Measurements from ENCODE around the gene WWC1. TPM values are rescaled to one million over a fixed set of nuclear protein-coding genes. Genes with fewer than 3 reads are reported as not detected.

The WWC1 gene
- total RNA-seq, 1 experiment from 2014 or later: 38.3 TPM

GRCh38 chr5:168315416-168316138 is 24.1 kb downstream of the WWC1 start:
- no peak for DNase-seq
- no peaks in the 10 kb centered on the region for H3K27me3 ChIP-seq

GRCh38 chr5:168316139-168316578 is 24.7 kb downstream of the WWC1 start:
- H3K27me3 ChIP-seq: no peaks in the 10 kb centered on the region
- no peaks in the 10 kb centered on the region for H3K9me3 ChIP-seq
- H3K36me3 ChIP-seq: peaks cover 4% of the 10 kb centered on the region; the same call in 1 of the 2 replicates
- H3K4me3 ChIP-seq: no peak overlapping the region
- DNase-seq: no peak

More at GRCh38 chr5:168315416-168316138, 24.1 kb downstream of the WWC1 start:
- H3K4me3 ChIP-seq: no peak overlapping the region
- H3K36me3 ChIP-seq: peaks cover 4% of the 10 kb centered on the region; the same call in 1 of the 2 replicates
- no peaks in the 10 kb centered on the region for H3K9me3 ChIP-seq

- H3K9me3 ChIP-seq: no peaks in the 10 kb centered on the region
- no peak overlapping the region for H3K4me3 ChIP-seq
- DNase-seq: peak; percentile 64
- H3K36me3 ChIP-seq: peaks cover 4% of the 10 kb centered on the region; the same call in 1 of the 2 replicates
- H3K27me3 ChIP-seq: no peaks in the 10 kb centered on the region
These were observed 25.7 kb downstream of the WWC1 start for GRCh38 chr5:168317096-168317520.

GRCh38 chr5:168317521-168318147 is 26.2 kb downstream of the WWC1 start:
- peak; percentile 71 for DNase-seq

GRCh38 chr5:168318240-168318639 is 26.8 kb downstream of the WWC1 start:
- Histone ChIP-seq H3K36me3 (peaks cover 4% of the 10 kb centered on the region; the same call in 1 of the 2 replicates), H3K4me3 (no peak overlapping the region), H3K9me3 (no peaks in the 10 kb centered on the region), H3K27me3 (no peaks in the 10 kb centered on the region)
- no peak for DNase-seq

More at GRCh38 chr5:168317521-168318147, 26.2 kb downstream of the WWC1 start:
- H3K4me3 ChIP-seq: no peak overlapping the region
- no peaks in the 10 kb centered on the region for H3K9me3 ChIP-seq
- no peaks in the 10 kb centered on the region for H3K27me3 ChIP-seq
- peaks cover 4% of the 10 kb centered on the region; the same call in 1 of the 2 replicates for H3K36me3 ChIP-seq

GRCh38 chr5:168319774-168320173 is 28.3 kb downstream of the WWC1 start:
- no peak for DNase-seq
- H3K27me3 ChIP-seq: no peaks in the 10 kb centered on the region
- no peak overlapping the region for H3K4me3 ChIP-seq
- peaks cover 4% of the 10 kb centered on the region; the same call in 1 of the 2 replicates for H3K36me3 ChIP-seq
- no peaks in the 10 kb centered on the region for H3K9me3 ChIP-seq

- no peak for DNase-seq
- no peaks in the 10 kb centered on the region for H3K9me3 ChIP-seq
- no peak overlapping the region for H3K4me3 ChIP-seq
- no peaks in the 10 kb centered on the region for H3K27me3 ChIP-seq
- peaks cover 4% of the 10 kb centered on the region; the same call in 1 of the 2 replicates for H3K36me3 ChIP-seq
These were observed 29.4 kb downstream of the WWC1 start for GRCh38 chr5:168320805-168321204.

- no peak overlapping the region for H3K4me3 ChIP-seq
- H3K27me3 ChIP-seq: no peaks in the 10 kb centered on the region
- DNase-seq: peak; percentile 73
- no peaks in the 10 kb centered on the region for H3K9me3 ChIP-seq
- H3K36me3 ChIP-seq: no peaks in the 10 kb centered on the region
These were observed 33.6 kb downstream of the WWC1 start for GRCh38 chr5:168324859-168325630.

GRCh38 chr5:168327019-168327421 is 35.6 kb downstream of the WWC1 start:
- Histone ChIP-seq H3K9me3 (no peaks in the 10 kb centered on the region), H3K36me3 (no peaks in the 10 kb centered on the region), H3K27me3 (no peaks in the 10 kb centered on the region), H3K4me3 (no peak overlapping the region)
- peak; percentile 49 for DNase-seq

- Histone ChIP-seq H3K27me3 (no peaks in the 10 kb centered on the region), H3K36me3 (no peaks in the 10 kb centered on the region)
- no peak for DNase-seq
These were observed 36.0 kb downstream of the WWC1 start for GRCh38 chr5:168327451-168327850.

GRCh38 chr5:168327994-168328393 is 36.5 kb downstream of the WWC1 start:
- H3K9me3 ChIP-seq: no peaks in the 10 kb centered on the region
- no peak overlapping the region for H3K4me3 ChIP-seq
- DNase-seq: peak; percentile 43
- no peaks in the 10 kb centered on the region for H3K36me3 ChIP-seq
- no peaks in the 10 kb centered on the region for H3K27me3 ChIP-seq

More at GRCh38 chr5:168327451-168327850, 36.0 kb downstream of the WWC1 start:
- H3K9me3 ChIP-seq: no peaks in the 10 kb centered on the region
- no peak overlapping the region for H3K4me3 ChIP-seq

GRCh38 chr5:168328814-168329213 is 37.4 kb downstream of the WWC1 start:
- no peak overlapping the region for H3K4me3 ChIP-seq
- no peaks in the 10 kb centered on the region for H3K27me3 ChIP-seq
- no peak for DNase-seq

GRCh38 chr5:168329302-168329701 is 37.9 kb downstream of the WWC1 start:
- Histone ChIP-seq H3K36me3 (no peaks in the 10 kb centered on the region), H3K9me3 (no peaks in the 10 kb centered on the region), H3K27me3 (no peaks in the 10 kb centered on the region), H3K4me3 (no peak overlapping the region)
- DNase-seq: no peak

More at GRCh38 chr5:168328814-168329213, 37.4 kb downstream of the WWC1 start:
- Histone ChIP-seq H3K9me3 (no peaks in the 10 kb centered on the region), H3K36me3 (no peaks in the 10 kb centered on the region)

GRCh38 chr5:168332042-168332441 is 40.6 kb downstream of the WWC1 start:
- DNase-seq: no peak
- H3K36me3 ChIP-seq: no peaks in the 10 kb centered on the region
- no peaks in the 10 kb centered on the region for H3K27me3 ChIP-seq
- H3K9me3 ChIP-seq: no peaks in the 10 kb centered on the region
- no peak overlapping the region for H3K4me3 ChIP-seq

- Histone ChIP-seq H3K9me3 (no peaks in the 10 kb centered on the region), H3K36me3 (no peaks in the 10 kb centered on the region), H3K27me3 (no peaks in the 10 kb centered on the region), H3K4me3 (no peak overlapping the region)
- DNase-seq: no peak
These were observed 42.8 kb downstream of the WWC1 start for GRCh38 chr5:168334280-168334679.

- DNase-seq: peak; percentile 28
- H3K27me3 ChIP-seq: no peaks in the 10 kb centered on the region
- H3K36me3 ChIP-seq: no peaks in the 10 kb centered on the region
- no peak overlapping the region for H3K4me3 ChIP-seq
- no peaks in the 10 kb centered on the region for H3K9me3 ChIP-seq
These were observed 43.2 kb downstream of the WWC1 start for GRCh38 chr5:168334695-168335094.

- Histone ChIP-seq H3K9me3 (no peaks in the 10 kb centered on the region), H3K36me3 (no peaks in the 10 kb centered on the region), H3K4me3 (no peak overlapping the region), H3K27me3 (no peaks in the 10 kb centered on the region)
- DNase-seq: no peak
These were observed 45.9 kb downstream of the WWC1 start for GRCh38 chr5:168337361-168337760.

Data from MG63 (cell line).